ENCODE results near the gene SLC22A1.

SLC22A1 gene

DNA sequence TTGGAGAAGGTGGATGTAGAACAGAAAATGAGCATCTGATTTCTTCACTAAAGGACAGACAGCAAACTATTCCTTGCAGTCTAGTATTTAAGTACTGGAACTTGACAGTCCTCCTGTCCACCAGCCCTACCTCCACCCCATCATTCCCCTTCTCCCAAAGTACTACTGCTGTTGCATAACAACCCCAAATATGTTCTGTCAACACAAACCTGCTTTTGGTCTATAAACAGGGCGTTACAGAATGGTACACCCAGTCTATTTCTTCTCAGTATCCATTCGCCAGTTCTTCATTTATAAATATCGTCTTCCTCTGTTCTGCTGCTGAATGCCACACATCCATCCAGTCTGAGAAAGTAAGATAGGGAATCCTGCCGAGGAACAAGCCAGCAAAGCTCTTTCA, 27.7 kb upstream of the SLC22A1 start:
- Histone ChIP-seq H2AFZ (ENCODE audit: low read length, unreplicated experiment) (no peak overlapping the region), H3K27me3 (ENCODE audit: insufficient read depth, low read length) (no peaks in the 10 kb centered on the region), H3K4me1 (ENCODE audit: control insufficient read depth, insufficient read depth, low read length, unreplicated experiment) (peaks cover under 1% of the 10 kb centered on the region), H3K4me3 (ENCODE audit: low read depth, low read length) (no peak overlapping the region), H3K27ac (ENCODE audit: low read depth, low read length) (no peak overlapping the region), H3K79me2 (ENCODE audit: control insufficient read depth, insufficient read depth, low read length, unreplicated experiment) (no peaks in the 10 kb centered on the region), H3K36me3 (ENCODE audit: insufficient read depth, low read length) (peaks cover 25% of the 10 kb centered on the region)

DNA sequence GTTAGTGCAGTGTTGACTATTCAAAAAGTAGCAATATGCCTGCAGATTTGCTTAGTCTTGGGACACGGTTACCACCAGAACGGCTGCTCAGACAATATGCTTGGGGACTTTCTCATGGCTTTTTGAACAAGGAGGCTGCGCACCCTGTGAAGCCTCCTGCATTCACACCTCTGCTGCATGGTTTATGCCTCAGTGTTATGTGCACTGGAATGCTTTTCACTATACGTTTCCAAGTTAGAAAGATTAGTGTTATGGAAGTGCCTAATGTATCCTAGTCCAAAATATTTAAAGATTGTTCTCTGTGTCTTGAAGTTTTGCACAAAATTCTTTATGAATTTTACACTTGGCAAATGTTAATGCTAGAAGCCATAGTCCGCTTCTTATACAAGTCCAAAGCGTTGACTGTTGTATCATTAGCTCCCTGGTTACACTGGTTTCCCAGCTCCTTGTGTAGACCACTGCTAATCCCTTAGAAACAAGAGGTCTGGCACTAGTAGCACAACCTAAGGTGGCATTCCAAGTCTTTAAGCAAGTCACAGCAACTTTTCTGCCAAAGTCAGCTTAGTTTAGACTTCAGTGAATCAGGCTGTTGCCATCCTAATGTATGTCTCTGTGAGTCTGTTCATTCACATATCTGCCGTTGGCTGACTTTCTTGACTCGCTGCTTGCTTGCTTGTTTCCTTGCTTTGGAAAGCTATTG, 26.3 kb upstream of the SLC22A1 start:
- Histone ChIP-seq H2AFZ (ENCODE audit: low read length, unreplicated experiment) (no peak overlapping the region), H3K4me3 (ENCODE audit: low read depth, low read length) (no peak overlapping the region), H3K79me2 (ENCODE audit: control insufficient read depth, insufficient read depth, low read length, unreplicated experiment) (no peaks in the 10 kb centered on the region), H3K27ac (ENCODE audit: low read depth, low read length) (no peak overlapping the region), H3K27me3 (ENCODE audit: insufficient read depth, low read length) (no peaks in the 10 kb centered on the region), H3K4me1 (ENCODE audit: control insufficient read depth, insufficient read depth, low read length, unreplicated experiment) (no peaks in the 10 kb centered on the region), H3K36me3 (ENCODE audit: insufficient read depth, low read length) (peaks cover 12% of the 10 kb centered on the region; the same call in 1 of the 2 replicates)

DNA sequence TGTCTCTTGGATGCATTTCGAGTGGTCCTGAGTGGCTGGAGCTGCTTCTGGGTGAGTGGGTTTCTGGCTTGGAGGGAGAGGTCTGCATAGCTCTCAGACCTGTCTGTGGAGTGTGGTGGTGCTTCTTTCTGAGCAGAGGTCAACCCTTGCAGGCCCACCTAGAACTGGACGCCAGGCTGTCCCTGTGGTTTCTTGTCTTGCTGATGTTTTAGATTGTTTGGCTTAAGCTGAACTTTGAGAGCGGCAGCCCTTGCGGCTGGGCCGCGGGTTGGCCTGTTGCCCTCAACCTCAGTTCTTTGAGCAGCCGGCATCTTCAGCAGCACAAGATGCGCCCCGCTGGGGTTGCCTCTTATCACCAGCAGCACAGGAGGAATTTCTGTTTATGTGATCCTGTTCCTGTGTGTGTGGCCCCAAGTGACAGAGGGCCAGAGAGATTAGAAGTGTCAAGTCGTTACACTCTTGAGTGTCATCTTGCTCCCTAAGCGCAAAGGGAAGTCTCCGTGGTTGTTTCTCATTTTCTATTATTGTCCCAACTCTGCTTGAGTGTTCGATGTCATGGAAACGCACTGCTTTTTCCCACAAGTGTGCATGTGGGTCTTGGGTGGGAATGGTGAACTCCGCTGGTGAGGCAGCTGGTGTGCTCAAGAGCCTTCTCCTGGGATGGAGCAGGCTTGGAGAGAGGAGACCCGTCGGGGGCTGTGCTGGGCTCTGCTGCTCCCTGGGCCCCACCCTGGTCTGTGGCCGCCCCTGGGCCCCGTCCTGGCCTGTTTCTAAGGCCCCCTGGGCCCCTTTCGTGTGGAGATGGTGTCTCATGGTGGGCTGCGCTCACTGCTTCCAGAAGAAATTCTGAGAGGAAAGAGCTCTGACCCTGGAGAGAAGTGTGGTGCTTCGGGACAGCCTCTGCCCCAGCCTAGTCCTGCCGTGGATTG, 20.1 kb upstream of the SLC22A1 start:
- no peaks in the 10 kb centered on the region for H3K4me1 ChIP-seq (ENCODE audit: control insufficient read depth, insufficient read depth, low read length, unreplicated experiment)
- H3K4me3 ChIP-seq (ENCODE audit: low read depth, low read length) = no peak overlapping the region
- H2AFZ ChIP-seq (ENCODE audit: low read length, unreplicated experiment) = no peak overlapping the region
- H3K36me3 ChIP-seq (ENCODE audit: insufficient read depth, low read length) = peaks cover 15% of the 10 kb centered on the region
- H3K79me2 ChIP-seq (ENCODE audit: control insufficient read depth, insufficient read depth, low read length, unreplicated experiment) = no peaks in the 10 kb centered on the region
- no peak overlapping the region for H3K27ac ChIP-seq (ENCODE audit: low read depth, low read length)
- no peaks in the 10 kb centered on the region for H3K27me3 ChIP-seq (ENCODE audit: insufficient read depth, low read length)

DNA sequence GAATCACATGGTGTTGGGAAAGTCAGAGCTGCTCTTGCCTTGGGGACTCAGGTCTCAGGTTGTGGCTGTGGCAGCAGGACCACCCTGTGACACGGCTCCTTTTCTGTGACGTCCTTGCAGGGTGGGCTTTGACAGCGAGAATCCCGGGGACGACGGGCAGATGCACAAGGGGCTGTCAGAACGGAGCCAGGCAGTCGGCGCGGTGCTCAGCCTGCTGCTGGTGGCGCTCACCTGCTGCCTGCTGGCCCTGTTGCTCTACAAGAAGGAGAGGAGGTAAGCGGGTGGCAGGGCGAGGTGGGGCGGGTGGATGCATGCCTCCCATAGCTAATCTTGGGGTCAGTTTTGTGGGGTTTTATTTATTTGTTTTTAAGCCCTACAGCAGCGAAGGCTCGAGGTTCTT, 19.2 kb upstream of the SLC22A1 start:
- Histone ChIP-seq H3K4me3 (ENCODE audit: low read depth, low read length) (no peak overlapping the region), H2AFZ (ENCODE audit: low read length, unreplicated experiment) (no peak overlapping the region), H3K4me1 (ENCODE audit: control insufficient read depth, insufficient read depth, low read length, unreplicated experiment) (no peaks in the 10 kb centered on the region), H3K27ac (ENCODE audit: low read depth, low read length) (no peak overlapping the region), H3K36me3 (ENCODE audit: insufficient read depth, low read length) (peaks cover 15% of the 10 kb centered on the region), H3K27me3 (ENCODE audit: insufficient read depth, low read length) (no peaks in the 10 kb centered on the region), H3K79me2 (ENCODE audit: control insufficient read depth, insufficient read depth, low read length, unreplicated experiment) (no peaks in the 10 kb centered on the region)

DNA sequence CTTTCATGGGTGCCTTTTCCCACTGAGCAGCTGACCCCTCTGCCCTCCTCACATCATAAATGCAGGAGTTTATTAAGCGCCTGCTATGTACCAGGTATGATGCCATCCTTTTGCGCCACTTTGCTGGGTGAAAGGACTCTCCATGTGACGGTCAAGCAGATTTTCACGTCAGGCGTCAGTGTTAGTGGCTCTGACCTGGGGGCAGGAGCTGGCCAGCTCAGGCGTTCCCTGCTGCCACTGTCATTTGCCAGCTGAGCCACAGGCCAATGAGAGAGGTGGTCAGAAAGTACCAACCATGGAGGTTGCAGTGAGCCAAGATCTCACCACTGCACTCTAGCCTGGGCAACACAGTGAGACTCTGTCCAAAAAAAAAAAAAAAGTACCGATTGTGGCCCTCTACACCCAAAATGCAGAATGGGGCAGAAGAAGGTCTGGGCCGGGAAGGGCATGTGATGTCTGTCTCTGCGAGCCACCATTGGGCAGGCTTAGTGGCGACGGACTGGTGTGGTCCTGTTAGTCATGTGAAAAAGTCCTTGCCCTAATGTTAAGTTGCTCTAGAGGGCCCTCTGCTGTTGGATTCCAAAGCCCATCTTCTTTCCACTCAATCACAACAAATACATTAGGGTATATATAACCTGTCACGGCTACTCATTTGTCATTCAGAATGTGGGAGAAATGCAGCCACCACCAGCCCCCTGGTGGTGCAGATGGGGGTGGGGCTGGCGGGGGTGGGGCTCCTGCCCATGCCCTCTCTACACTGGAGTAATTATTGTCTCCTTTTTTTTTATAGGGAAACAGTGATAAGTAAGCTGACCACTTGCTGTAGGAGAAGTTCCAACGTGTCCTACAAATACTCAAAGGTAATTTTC, 18.4 kb upstream of the SLC22A1 start:
- H3K36me3 ChIP-seq (ENCODE audit: insufficient read depth, low read length) = peaks cover 9% of the 10 kb centered on the region
- H3K27ac ChIP-seq (ENCODE audit: low read depth, low read length) = no peak overlapping the region
- H2AFZ ChIP-seq (ENCODE audit: low read length, unreplicated experiment) = no peak overlapping the region
- H3K4me1 ChIP-seq (ENCODE audit: control insufficient read depth, insufficient read depth, low read length, unreplicated experiment) = no peaks in the 10 kb centered on the region
- no peaks in the 10 kb centered on the region for H3K79me2 ChIP-seq (ENCODE audit: control insufficient read depth, insufficient read depth, low read length, unreplicated experiment)
- no peak overlapping the region for H3K4me3 ChIP-seq (ENCODE audit: low read depth, low read length)
- no peaks in the 10 kb centered on the region for H3K27me3 ChIP-seq (ENCODE audit: insufficient read depth, low read length)

DNA sequence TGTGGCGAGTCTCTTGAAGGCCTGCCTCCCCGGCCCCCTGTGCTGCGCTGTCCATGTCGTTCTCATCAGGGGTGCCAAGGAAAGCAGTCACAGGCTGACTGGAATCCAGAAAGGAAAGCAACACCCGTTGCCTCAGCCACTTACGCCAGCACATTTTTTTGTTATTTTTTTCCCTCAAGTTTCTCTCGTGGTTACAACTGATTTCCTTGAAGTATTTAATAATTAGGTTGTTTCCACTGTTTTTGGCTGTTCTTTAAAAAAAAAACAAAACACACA, 17.9 kb upstream of the SLC22A1 start:
- no peak overlapping the region for H2AFZ ChIP-seq (ENCODE audit: low read length, unreplicated experiment)
- no peaks in the 10 kb centered on the region for H3K79me2 ChIP-seq (ENCODE audit: control insufficient read depth, insufficient read depth, low read length, unreplicated experiment)
- H3K27ac ChIP-seq (ENCODE audit: low read depth, low read length) = no peak overlapping the region
- H3K36me3 ChIP-seq (ENCODE audit: insufficient read depth, low read length) = peaks cover 7% of the 10 kb centered on the region
- H3K4me1 ChIP-seq (ENCODE audit: control insufficient read depth, insufficient read depth, low read length, unreplicated experiment) = no peaks in the 10 kb centered on the region
- H3K4me3 ChIP-seq (ENCODE audit: low read depth, low read length) = no peak overlapping the region
- H3K27me3 ChIP-seq (ENCODE audit: insufficient read depth, low read length) = no peaks in the 10 kb centered on the region

DNA sequence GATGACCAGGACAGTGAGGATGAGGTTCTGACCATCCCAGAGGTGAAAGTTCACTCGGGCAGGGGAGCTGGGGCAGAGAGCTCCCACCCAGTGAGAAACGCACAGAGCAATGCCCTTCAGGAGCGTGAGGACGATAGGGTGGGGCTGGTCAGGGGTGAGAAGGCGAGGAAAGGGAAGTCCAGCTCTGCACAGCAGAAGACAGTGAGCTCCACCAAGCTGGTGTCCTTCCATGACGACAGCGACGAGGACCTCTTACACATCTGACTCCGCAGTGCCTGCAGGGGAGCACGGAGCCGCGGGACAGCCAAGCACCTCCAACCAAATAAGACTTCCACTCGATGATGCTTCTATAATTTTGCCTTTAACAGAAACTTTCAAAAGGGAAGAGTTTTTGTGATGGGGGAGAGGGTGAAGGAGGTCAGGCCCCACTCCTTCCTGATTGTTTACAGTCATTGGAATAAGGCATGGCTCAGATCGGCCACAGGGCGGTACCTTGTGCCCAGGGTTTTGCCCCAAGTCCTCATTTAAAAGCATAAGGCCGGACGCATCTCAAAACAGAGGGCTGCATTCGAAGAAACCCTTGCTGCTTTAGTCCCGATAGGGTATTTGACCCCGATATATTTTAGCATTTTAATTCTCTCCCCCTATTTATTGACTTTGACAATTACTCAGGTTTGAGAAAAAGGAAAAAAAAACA, 16.6 kb upstream of the SLC22A1 start:
- Histone ChIP-seq H3K4me1 (ENCODE audit: control insufficient read depth, insufficient read depth, low read length, unreplicated experiment) (no peaks in the 10 kb centered on the region), H3K27ac (ENCODE audit: low read depth, low read length) (no peak overlapping the region), H3K27me3 (ENCODE audit: insufficient read depth, low read length) (no peaks in the 10 kb centered on the region), H3K79me2 (ENCODE audit: control insufficient read depth, insufficient read depth, low read length, unreplicated experiment) (no peaks in the 10 kb centered on the region), H3K36me3 (ENCODE audit: insufficient read depth, low read length) (peaks cover 11% of the 10 kb centered on the region), H3K4me3 (ENCODE audit: low read depth, low read length) (no peak overlapping the region), H2AFZ (ENCODE audit: low read length, unreplicated experiment) (no peak overlapping the region)

DNA sequence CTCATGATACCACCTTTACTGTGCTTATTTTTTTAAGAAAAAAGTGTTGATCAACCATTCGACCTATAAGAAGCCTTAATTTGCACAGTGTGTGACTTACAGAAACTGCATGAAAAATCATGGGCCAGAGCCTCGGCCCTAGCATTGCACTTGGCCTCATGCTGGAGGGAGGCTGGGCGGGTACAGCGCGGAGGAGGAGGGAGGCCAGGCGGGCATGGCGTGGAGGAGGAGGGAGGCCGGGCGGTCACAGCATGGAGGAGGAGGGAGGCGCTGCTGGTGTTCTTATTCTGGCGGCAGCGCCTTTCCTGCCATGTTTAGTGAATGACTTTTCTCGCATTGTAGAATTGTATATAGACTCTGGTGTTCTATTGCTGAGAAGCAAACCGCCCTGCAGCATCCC, 15.6 kb upstream of the SLC22A1 start:
- Histone ChIP-seq H2AFZ (ENCODE audit: low read length, unreplicated experiment) (no peak overlapping the region), H3K4me3 (ENCODE audit: low read depth, low read length) (no peak overlapping the region), H3K79me2 (ENCODE audit: control insufficient read depth, insufficient read depth, low read length, unreplicated experiment) (no peaks in the 10 kb centered on the region), H3K4me1 (ENCODE audit: control insufficient read depth, insufficient read depth, low read length, unreplicated experiment) (no peaks in the 10 kb centered on the region), H3K36me3 (ENCODE audit: insufficient read depth, low read length) (peaks cover 11% of the 10 kb centered on the region), H3K27me3 (ENCODE audit: insufficient read depth, low read length) (no peaks in the 10 kb centered on the region), H3K27ac (ENCODE audit: low read depth, low read length) (no peak overlapping the region)

DNA sequence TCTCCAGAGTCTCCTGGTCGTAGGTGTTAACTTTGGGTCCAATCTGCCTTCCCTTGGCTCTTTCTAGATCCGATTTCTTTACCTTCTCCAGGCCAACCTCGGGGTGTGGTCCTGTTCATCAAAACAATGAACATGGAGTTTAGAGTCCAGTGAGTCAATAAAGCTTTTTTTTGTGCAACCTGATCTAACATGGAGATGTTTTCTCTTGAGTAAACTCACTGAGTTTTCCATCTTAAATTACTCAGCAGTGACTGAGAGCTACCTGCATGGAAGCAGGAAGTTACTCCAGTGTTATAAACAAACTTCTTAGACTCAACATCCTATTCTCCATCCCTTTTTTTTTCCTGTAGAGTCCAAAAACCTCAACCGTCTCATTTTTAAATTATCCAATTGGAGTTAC, 14.9 kb upstream of the SLC22A1 start:
- Histone ChIP-seq H3K27ac (ENCODE audit: low read depth, low read length) (no peak overlapping the region), H3K4me3 (ENCODE audit: low read depth, low read length) (no peak overlapping the region), H3K36me3 (ENCODE audit: insufficient read depth, low read length) (peaks cover 11% of the 10 kb centered on the region), H3K27me3 (ENCODE audit: insufficient read depth, low read length) (no peaks in the 10 kb centered on the region), H2AFZ (ENCODE audit: low read length, unreplicated experiment) (no peak overlapping the region), H3K79me2 (ENCODE audit: control insufficient read depth, insufficient read depth, low read length, unreplicated experiment) (no peaks in the 10 kb centered on the region), H3K4me1 (ENCODE audit: control insufficient read depth, insufficient read depth, low read length, unreplicated experiment) (no peaks in the 10 kb centered on the region)

DNA sequence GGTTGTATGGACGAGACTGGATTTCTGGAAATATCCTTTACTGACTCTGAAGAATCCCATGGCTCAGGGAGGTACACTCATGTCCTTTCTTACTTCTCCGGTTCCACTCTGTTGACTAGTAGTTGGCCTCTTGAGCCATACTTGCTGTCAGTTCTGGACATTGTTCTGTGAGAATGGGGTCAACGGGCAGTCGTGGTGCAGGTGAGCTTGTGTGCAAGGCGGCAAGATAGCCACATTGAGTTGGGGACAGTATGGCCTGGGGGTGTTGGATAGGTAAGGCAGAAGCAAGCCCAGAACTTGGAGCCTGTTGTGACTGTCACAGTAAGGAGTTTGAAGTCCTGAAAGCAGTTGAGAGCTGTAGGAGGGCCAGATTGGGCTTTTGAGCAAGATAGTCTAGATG, 13.5 kb upstream of the SLC22A1 start:
- Histone ChIP-seq H3K27me3 (ENCODE audit: insufficient read depth, low read length) (no peaks in the 10 kb centered on the region), H3K79me2 (ENCODE audit: control insufficient read depth, insufficient read depth, low read length, unreplicated experiment) (no peaks in the 10 kb centered on the region), H3K4me3 (ENCODE audit: low read depth, low read length) (no peak overlapping the region), H3K27ac (ENCODE audit: low read depth, low read length) (no peak overlapping the region), H2AFZ (ENCODE audit: low read length, unreplicated experiment) (no peak overlapping the region), H3K36me3 (ENCODE audit: insufficient read depth, low read length) (peaks cover 13% of the 10 kb centered on the region), H3K4me1 (ENCODE audit: control insufficient read depth, insufficient read depth, low read length, unreplicated experiment) (no peaks in the 10 kb centered on the region)

Data from ACC112 (cell line).